K562 (cell line): ENCODE data around the gene P2RX3. TPM values are rescaled to one million over a fixed set of nuclear protein-coding genes. Genes with fewer than 3 reads are reported as not detected.

Source experiments
- SUPT5H ChIP-seq: fragments of 450-650 bp; IDR thresholded peaks from 2 replicates; pipeline ENCODE4 v1.6.1; 2016
- polyA plus RNA-seq, 8 experiments: library from polyadenylated mRNA; depleted of rRNA in 4 of 8; stranded (reverse) in 5 of 8; unstranded in 3 of 8; fragments of >200 nt; fragmentation: Nextera tagmentation in 2 of 8; fragmentation: Illumina TruSeq in 1 of 8; extraction: Ambion mirVana in 2 of 8; extraction: Trizol in 1 of 8; gene quantifications; 2 replicates each; pipeline versions ENCODE4 v1.2.1 to v1.2.3, GENCODE V29; 2011 to 2014; ENCODE audit warnings: inconsistent platforms in 1 of 8, missing spikeins in 1 of 8
- total RNA-seq, 7 experiments: library from RNA; depleted of rRNA in 6 of 7; stranded (reverse); fragments of >200 nt in 6 of 7; fragmentation: Illumina TruSeq in 2 of 7; extraction: Trizol in 2 of 7; gene quantifications; 2 replicates each; pipeline versions ENCODE4 v1.2.1 to v1.2.3, GENCODE V29; 2011 to 2021; ENCODE audit warnings: low replicate concordance in 1 of 7
- TF ChIP-seq, protein P1 (sequence below): fragments of 200-600 bp; sonication (generic); IDR thresholded peaks from one replicate; pipeline ENCODE4 v1.6.1; 2012; ENCODE audit warnings: mild to moderate bottlenecking, low read depth, low read length, inconsistent platforms

P2RX3 gene
- total and polyA plus RNA-seq, 9 of the 15 experiments (the other 6 are each of a cell fraction or from before 2014, with no cell fraction given), result not detected

GRCh38 chr11:57409321-57410100 lies 71.4 kb downstream of the P2RX3 start (continued):
- TF ChIP-seq, protein P1, sequence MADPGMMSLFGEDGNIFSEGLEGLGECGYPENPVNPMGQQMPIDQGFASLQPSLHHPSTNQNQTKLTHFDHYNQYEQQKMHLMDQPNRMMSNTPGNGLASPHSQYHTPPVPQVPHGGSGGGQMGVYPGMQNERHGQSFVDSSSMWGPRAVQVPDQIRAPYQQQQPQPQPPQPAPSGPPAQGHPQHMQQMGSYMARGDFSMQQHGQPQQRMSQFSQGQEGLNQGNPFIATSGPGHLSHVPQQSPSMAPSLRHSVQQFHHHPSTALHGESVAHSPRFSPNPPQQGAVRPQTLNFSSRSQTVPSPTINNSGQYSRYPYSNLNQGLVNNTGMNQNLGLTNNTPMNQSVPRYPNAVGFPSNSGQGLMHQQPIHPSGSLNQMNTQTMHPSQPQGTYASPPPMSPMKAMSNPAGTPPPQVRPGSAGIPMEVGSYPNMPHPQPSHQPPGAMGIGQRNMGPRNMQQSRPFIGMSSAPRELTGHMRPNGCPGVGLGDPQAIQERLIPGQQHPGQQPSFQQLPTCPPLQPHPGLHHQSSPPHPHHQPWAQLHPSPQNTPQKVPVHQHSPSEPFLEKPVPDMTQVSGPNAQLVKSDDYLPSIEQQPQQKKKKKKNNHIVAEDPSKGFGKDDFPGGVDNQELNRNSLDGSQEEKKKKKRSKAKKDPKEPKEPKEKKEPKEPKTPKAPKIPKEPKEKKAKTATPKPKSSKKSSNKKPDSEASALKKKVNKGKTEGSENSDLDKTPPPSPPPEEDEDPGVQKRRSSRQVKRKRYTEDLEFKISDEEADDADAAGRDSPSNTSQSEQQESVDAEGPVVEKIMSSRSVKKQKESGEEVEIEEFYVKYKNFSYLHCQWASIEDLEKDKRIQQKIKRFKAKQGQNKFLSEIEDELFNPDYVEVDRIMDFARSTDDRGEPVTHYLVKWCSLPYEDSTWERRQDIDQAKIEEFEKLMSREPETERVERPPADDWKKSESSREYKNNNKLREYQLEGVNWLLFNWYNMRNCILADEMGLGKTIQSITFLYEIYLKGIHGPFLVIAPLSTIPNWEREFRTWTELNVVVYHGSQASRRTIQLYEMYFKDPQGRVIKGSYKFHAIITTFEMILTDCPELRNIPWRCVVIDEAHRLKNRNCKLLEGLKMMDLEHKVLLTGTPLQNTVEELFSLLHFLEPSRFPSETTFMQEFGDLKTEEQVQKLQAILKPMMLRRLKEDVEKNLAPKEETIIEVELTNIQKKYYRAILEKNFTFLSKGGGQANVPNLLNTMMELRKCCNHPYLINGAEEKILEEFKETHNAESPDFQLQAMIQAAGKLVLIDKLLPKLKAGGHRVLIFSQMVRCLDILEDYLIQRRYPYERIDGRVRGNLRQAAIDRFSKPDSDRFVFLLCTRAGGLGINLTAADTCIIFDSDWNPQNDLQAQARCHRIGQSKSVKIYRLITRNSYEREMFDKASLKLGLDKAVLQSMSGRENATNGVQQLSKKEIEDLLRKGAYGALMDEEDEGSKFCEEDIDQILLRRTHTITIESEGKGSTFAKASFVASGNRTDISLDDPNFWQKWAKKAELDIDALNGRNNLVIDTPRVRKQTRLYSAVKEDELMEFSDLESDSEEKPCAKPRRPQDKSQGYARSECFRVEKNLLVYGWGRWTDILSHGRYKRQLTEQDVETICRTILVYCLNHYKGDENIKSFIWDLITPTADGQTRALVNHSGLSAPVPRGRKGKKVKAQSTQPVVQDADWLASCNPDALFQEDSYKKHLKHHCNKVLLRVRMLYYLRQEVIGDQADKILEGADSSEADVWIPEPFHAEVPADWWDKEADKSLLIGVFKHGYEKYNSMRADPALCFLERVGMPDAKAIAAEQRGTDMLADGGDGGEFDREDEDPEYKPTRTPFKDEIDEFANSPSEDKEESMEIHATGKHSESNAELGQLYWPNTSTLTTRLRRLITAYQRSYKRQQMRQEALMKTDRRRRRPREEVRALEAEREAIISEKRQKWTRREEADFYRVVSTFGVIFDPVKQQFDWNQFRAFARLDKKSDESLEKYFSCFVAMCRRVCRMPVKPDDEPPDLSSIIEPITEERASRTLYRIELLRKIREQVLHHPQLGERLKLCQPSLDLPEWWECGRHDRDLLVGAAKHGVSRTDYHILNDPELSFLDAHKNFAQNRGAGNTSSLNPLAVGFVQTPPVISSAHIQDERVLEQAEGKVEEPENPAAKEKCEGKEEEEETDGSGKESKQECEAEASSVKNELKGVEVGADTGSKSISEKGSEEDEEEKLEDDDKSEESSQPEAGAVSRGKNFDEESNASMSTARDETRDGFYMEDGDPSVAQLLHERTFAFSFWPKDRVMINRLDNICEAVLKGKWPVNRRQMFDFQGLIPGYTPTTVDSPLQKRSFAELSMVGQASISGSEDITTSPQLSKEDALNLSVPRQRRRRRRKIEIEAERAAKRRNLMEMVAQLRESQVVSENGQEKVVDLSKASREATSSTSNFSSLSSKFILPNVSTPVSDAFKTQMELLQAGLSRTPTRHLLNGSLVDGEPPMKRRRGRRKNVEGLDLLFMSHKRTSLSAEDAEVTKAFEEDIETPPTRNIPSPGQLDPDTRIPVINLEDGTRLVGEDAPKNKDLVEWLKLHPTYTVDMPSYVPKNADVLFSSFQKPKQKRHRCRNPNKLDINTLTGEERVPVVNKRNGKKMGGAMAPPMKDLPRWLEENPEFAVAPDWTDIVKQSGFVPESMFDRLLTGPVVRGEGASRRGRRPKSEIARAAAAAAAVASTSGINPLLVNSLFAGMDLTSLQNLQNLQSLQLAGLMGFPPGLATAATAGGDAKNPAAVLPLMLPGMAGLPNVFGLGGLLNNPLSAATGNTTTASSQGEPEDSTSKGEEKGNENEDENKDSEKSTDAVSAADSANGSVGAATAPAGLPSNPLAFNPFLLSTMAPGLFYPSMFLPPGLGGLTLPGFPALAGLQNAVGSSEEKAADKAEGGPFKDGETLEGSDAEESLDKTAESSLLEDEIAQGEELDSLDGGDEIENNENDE, result no peak
- 0 out of 2 replicates have a peak, but pooled peaks have one; percentile 8 for TF ChIP-seq SUPT5H
